ENCODE measurements around the gene SERHL2.
A peak's percentile ranks its signal among the peaks of the same experiment; 100 is the strongest.
"Not testable (repeated sequence)": the region's sequence is repeated elsewhere in the genome, so short reads cannot be mapped to it uniquely, and the experiment has no call there.

The SERHL2 gene

GRCh38 chr22:42610186-42610585 is 56.4 kb downstream of the SERHL2 start:
- peak; percentile 23 for DNase-seq

GRCh38 chr22:42611051-42611450 is 57.3 kb downstream of the SERHL2 start:
- no peak for DNase-seq

- DNase-seq = no peak
Observed at GRCh38 chr22:42612336-42612735, 58.6 kb downstream of the SERHL2 start.

DNA sequence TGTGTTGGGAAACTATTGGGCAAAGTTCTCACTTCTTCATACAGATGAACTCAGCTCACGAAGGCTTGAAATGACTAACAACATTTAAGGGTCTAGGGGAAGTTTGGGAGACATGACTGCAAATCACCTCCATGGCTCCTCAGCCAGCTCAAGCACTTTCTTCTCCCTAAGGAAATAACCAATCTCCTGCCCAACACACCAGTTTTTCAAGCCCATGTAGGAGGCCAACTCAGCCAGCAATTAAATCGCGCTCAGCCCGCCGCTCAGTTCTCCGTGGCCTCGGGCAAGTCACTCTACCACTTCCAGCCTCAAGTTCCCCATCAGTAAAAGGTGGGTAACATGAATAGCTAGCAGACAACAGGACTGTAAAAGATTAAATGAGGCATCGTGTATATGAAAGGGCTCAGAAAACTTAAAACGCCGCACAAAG is 60.1 kb downstream of the SERHL2 start:
- DNase-seq = peak; percentile 44

DNA sequence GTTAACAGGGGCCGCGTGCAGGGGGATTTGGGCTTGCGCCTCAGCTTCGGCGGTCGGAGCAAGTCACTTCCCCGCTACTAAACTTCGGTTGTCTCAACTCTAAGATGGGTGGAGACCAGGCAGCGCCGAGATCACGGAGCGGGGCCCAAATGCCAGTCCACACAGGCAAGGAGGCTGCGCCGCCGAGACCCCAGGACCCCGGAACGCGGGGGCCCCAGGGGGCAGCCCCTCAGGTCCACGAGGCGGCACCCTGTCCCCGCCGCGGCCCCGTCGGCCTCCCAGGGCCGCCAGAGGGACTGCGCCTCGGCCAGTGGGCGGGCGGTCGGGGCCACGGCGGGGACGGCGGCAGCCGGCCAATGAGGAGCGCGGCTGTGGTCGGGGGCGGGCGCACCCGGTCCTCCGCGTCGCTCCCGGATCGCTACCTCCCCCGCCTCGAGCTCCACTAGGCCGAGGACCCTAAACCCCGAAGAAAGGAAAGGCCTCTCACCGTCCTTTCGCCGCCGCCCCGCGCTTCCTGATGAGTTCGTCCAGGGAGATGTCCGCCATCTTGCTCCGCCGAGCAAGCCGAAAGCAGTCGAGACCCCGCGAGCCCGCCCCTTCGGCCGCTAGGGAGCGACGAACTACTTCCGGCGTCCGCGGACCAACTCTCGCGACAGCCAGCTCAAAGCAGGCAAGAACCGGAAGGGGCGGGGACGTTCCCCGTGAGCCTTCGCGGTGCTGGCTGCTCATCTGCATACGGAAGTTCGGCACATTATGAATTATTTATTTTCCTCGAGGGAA is 60.7 kb downstream of the SERHL2 start, which contains the start of gene POLDIP3:
TSS of gene POLDIP3 (minus strand) at position 572 of the 780 bp plus-strand sequence. CDS start at position 546, 26 bp downstream.
- peak; percentile 99 for DNase-seq

DNA sequence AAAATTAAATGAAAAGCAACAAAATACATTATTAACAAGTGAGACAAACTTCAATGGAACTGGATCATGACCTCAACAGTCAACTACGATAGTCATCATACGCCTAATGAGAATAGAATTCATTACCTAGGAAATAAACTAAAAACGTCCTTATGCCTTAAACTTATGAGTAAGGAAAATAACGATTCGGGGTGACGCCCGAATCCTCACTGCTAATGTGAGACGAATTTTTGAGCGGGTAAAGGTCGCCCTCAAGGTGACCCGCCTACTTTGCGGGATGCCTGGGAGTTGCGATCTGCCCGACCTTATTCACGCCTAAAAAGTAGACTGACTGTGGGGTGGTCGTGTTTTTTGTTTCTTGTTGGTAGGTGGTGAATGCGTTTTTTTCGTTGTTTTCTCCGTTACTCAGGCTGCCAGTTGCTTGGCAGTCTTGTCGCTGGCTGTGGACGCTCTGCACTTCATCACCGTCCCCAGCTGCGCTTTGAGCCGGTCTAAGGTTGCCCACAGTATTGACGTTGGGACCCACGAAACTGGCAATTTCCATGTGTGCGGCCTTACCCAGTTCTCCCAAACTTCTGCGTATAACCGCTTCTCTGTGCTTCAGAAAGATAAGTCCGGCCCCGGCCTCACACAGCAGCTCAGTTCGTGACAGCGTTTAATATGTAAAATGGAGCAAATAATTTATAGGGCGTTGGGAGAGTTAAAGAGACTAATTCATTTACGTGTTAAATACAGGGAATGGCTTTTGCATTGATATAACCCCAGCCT is 61.5 kb downstream of the SERHL2 start:
- peak; percentile 99 for DNase-seq

GRCh38 chr22:42615860-42616175 is 62.1 kb downstream of the SERHL2 start:
- DNase-seq = not testable (repeated sequence)

DNA sequence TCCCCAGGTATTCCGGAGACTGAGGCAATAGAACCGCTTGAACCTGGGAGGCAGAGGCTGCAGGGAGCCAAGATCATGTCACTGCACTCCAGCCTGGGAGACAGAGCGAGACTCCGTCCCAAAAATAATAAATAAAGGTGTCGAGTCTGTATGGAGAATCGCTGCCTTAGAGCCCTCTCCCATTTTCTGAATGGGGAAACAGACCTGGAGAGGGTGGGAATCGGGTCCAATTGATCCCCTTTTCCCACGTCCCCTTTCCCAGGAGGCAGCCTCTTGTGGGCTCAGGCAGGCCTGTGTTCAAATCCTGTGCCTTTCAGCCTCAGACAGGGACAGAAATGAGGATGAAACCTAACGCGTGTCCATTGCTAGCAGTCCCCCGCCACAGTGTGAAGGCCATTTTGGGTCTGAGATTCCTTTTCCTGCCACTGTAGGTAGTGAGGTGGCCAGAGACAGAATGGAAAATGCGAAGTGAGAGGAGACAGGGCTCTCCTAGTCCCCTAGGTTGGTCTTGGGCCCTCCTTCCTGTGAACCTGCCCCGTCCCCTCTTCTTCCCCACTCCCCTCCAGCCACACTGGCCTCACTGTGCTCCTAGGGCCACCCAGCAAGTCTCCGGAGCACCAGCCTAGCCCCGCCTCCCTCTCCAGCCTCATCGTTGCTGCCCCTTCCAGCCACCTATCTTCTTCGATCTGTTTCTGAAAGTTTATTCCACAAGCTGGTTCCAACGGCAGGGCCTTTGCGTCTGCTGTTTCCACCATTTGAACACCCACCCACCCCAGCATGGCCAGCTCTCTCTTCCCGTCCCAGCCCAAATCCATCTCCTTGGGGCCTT is 63.6 kb downstream of the SERHL2 start:
- DNase-seq = no peak

DNA sequence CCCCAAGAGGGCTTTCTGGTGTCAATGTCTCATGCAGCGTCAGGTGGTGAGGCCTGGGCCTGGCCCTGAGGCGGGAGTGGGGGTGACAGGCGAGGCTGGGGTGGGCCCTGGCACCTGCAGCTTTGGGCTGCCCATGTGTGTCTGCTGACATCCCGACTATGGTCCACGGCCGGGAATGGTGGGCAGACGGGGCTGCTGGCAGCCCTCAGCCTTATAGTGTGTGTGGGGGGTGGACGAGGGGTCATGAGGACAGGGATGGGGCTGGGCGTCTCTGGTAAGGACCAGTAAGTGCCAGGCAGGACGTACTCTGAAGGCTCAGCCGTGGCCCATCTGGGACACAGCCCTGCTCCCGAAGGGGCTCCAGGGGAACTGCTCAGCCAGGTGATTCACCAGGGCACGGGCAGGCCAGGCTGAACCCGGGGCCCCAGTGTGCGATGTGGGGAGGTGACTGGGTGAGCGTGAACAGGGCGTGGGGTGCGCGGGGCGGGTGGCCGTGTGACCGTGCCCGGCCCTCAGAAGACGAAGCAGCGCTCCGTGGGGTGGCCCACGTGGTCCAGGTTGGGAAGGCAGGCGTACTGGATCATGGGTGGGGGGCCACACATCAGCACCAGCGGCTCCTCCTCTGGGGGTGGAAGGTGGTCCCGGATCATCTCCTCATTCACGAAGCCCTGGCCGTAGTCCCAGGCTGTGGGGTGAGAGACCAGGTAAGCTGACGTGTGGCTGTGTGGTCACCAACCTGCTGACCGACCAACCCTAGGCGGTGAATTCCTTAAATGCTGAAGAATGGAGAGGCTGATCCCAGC is 65.7 kb downstream of the SERHL2 start:
- no peak for DNase-seq

DNA sequence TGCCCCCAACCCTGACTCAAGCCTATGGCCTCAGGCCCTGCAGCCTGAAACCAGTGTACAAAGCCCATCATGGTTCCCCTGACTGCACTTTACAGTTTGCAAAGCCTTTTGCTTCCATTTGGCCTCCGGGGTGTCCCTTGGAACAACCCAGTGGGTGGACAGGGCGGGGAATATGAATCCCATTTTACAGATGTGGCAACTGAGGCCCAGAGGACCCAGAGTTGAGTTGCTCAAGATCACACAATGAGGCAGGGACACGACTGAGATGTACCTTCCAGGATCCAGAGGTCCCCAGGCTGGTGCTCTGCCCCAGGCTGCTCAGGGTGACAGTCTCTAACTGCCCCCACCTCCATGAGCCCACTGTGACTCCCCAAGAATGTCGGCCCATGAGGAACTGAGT is 66.3 kb downstream of the SERHL2 start:
- no peak for DNase-seq

GRCh38 chr22:42621505-42622002 is 67.8 kb downstream of the SERHL2 start:
- DNase-seq = peak; percentile 75

GRCh38 chr22:42622061-42622710 is 68.4 kb downstream of the SERHL2 start:
- no peak for DNase-seq

DNA sequence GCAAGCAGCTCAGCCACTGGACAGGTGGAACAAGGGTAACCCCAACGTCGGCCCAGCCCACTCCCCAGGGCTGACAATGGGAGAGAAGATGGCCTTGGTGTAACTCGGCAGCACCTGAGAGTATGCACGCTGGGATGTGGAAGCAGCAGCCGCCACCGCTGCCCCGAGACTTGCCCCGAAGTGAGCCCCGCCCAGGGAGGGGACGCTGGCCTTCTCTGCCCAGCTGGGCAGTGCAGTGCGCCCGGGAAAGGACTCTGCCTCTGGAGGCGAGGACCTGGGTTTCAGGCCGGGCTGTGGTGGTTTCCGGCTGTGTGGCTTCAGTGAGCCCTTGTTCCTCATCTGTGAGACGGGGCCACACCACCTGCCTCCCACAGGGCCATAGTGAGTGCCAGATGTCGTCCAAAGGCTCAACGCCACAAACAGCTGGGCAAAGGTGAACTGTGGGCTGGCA is 69.6 kb downstream of the SERHL2 start:
- DNase-seq = no peak

Data from hematopoietic multipotent progenitor cell treated with erythropoietin and hydrocortisone succinate and interleukin-3 and kit ligand, for 4 days (in vitro differentiated cells).